CD14-positive monocyte (primary cell): Measurements from ENCODE around the gene ELAPOR1. TPM values are rescaled to one million over a fixed set of nuclear protein-coding genes. Genes with fewer than 3 reads are reported as not detected.

Experiments used
- DNase-seq, 3 donors: peaks; one replicate each; pipeline ENCODE4 v3.0.0-alpha.2; 2011 to 2022
- H2AFZ ChIP-seq: 2 replicates; pipeline ENCODE4 v1.6.0; 2012; ENCODE audit warnings: mild to moderate bottlenecking, low read depth, low read length, inconsistent platforms; ENCODE audit not compliant: insufficient read depth, poor library complexity, severe bottlenecking
- H3K27ac ChIP-seq, 2 donors: 1 replicate in 1 of 2; 2 replicates in 1 of 2; pipeline ENCODE4 v1.5.1; 2012 to 2013; ENCODE audit warnings: low read length in 2 of 2, control low read depth in 1 of 2, inconsistent platforms in 1 of 2, low read depth in 1 of 2, mild to moderate bottlenecking in 1 of 2
- H3K27me3 ChIP-seq, 2 donors: one replicate each; pipeline versions ENCODE4 v1.6.0 to v1.6.1; 2011 to 2013; ENCODE audit warnings: low read length in 2 of 2; ENCODE audit not compliant: control insufficient read depth in 2 of 2, insufficient read depth in 2 of 2
- H3K36me3 ChIP-seq, 2 donors: replicated peaks in 1 of 2; 1 replicate in 1 of 2; 2 replicates in 1 of 2; pipeline versions ENCODE4 v1.5.1 to v1.6.1; 2012 to 2013; ENCODE audit warnings: low read length in 2 of 2, control low read depth in 1 of 2, inconsistent platforms in 1 of 2, mild to moderate bottlenecking in 1 of 2; ENCODE audit not compliant: insufficient read depth in 2 of 2, control insufficient read depth in 1 of 2
- H3K4me1 ChIP-seq, 2 donors: 1 replicate in 1 of 2; 2 replicates in 1 of 2; pipeline versions ENCODE4 v1.5.1 to v1.6.1; 2012 to 2013; ENCODE audit warnings: low read length in 2 of 2, control low read depth in 1 of 2, inconsistent platforms in 1 of 2, mild to moderate bottlenecking in 1 of 2, moderate library complexity in 1 of 2; ENCODE audit not compliant: insufficient read depth in 2 of 2, control insufficient read depth in 1 of 2
- H3K4me2 ChIP-seq: replicated peaks from 2 replicates; pipeline ENCODE3; 2012; ENCODE audit warnings: low read length, moderate library complexity, mild to moderate bottlenecking; ENCODE audit not compliant: poor library complexity, severe bottlenecking; ENCODE audit errors: extremely low read depth
- H3K4me3 ChIP-seq, 3 experiments: fragments of 200-600 bp in 1 of 3; sonication (generic) in 1 of 3; replicated peaks in 1 of 3; 1 replicate in 2 of 3; 2 replicates in 1 of 3; pipeline ENCODE4 v1.5.1; 2011 to 2013; ENCODE audit warnings: low read length in 3 of 3, mild to moderate bottlenecking in 3 of 3, control low read depth in 2 of 3, low read depth in 2 of 3, inconsistent platforms in 1 of 3, moderate library complexity in 1 of 3
- H3K79me2 ChIP-seq: 2 replicates; pipeline ENCODE4 v1.6.0; 2012; ENCODE audit warnings: mild to moderate bottlenecking, control low read depth, inconsistent platforms, low read length, moderate library complexity; ENCODE audit not compliant: insufficient read depth
- H3K9ac ChIP-seq: 2 replicates; pipeline ENCODE4 v1.6.0; 2017; ENCODE audit warnings: low read length, mild to moderate bottlenecking; ENCODE audit not compliant: insufficient read depth, poor library complexity, severe bottlenecking
- H3K9me3 ChIP-seq, 2 donors: replicated peaks in 1 of 2; 1 replicate in 1 of 2; 2 replicates in 1 of 2; pipeline versions ENCODE4 v1.5.1 to v1.6.1; 2012 to 2013; ENCODE audit warnings: low read length in 2 of 2, control low read depth in 1 of 2; ENCODE audit not compliant: control insufficient read depth in 1 of 2, insufficient read depth in 1 of 2
- H4K20me1 ChIP-seq: 2 replicates; pipeline ENCODE4 v1.6.0; 2012; ENCODE audit warnings: mild to moderate bottlenecking, low read length, control low read depth, moderate library complexity; ENCODE audit not compliant: insufficient read depth
- H3K27ac Mint-ChIP-seq, 7 donors: one replicate each; pipeline ENCODE4 v1.8.0; 2020; ENCODE audit warnings: mild to moderate bottlenecking in 7 of 7, mixed read lengths in 7 of 7, moderate library complexity in 6 of 7, inconsistent platforms in 2 of 7
- H3K27me3 Mint-ChIP-seq, 3 donors: one replicate each; pipeline ENCODE4 v1.8.0; 2021 to 2022; ENCODE audit warnings: low read depth in 3 of 3, mild to moderate bottlenecking in 3 of 3, mixed read lengths in 3 of 3, moderate library complexity in 3 of 3, inconsistent platforms in 1 of 3
- H3K36me3 Mint-ChIP-seq, 2 donors: one replicate each; pipeline ENCODE4 v1.8.0; 2020; ENCODE audit warnings: mixed read lengths in 2 of 2, inconsistent platforms in 1 of 2, mild to moderate bottlenecking in 1 of 2
- H3K4me1 Mint-ChIP-seq: one replicate; pipeline ENCODE4 v1.8.0; 2020; ENCODE audit warnings: mild to moderate bottlenecking, mixed read lengths
- H3K4me3 Mint-ChIP-seq, 2 donors: one replicate each; pipeline ENCODE4 v1.8.0; 2020; ENCODE audit warnings: mild to moderate bottlenecking in 2 of 2, mixed read lengths in 2 of 2, moderate library complexity in 1 of 2
- H3K9me3 Mint-ChIP-seq, 7 donors: one replicate each; pipeline ENCODE4 v1.8.0; 2020 to 2022; ENCODE audit warnings: mixed read lengths in 7 of 7, mild to moderate bottlenecking in 6 of 7, moderate library complexity in 6 of 7, inconsistent platforms in 2 of 7
- WGBS: methylation state at CpG from one replicate; pipeline ENCODE4 v1.1.5; 2013; ENCODE audit warnings: missing lambda C conversion rate; ENCODE audit not compliant: insufficient coverage; 5-methylcytosine and 5-hydroxymethylcytosine counted together
- intact Hi-C, 2 donors: fragments of 100-400 bp; cut with micrococcal nuclease; formaldehyde crosslinking; loops; one replicate each; pipeline versions ENCODE4 v1.15.0 to v1.15.1; 2023
- polyA plus RNA-seq, 3 donors: library from polyadenylated mRNA; depleted of rRNA in 1 of 3; unstranded in 2 of 3; stranded (reverse) in 1 of 3; fragments of 300-500 nt in 2 of 3; fragments of >200 nt in 1 of 3; fragmentation: Illumina TruSeq in 2 of 3; gene quantifications; 1 replicate in 2 of 3; 2 replicates in 1 of 3; pipeline ENCODE4 v1.2.3, GENCODE V29; 2012 to 2021
- TF ChIP-seq, protein P1 (sequence below): fragments of 200-600 bp; IDR thresholded peaks from one replicate; pipeline ENCODE4 v1.8.0; 2022; ENCODE audit warnings: antibody characterized with exemption, mild to moderate bottlenecking

The ELAPOR1 gene
- polyA plus RNA-seq, 3 donors = 0.12 TPM; not detected in 2

DNA sequence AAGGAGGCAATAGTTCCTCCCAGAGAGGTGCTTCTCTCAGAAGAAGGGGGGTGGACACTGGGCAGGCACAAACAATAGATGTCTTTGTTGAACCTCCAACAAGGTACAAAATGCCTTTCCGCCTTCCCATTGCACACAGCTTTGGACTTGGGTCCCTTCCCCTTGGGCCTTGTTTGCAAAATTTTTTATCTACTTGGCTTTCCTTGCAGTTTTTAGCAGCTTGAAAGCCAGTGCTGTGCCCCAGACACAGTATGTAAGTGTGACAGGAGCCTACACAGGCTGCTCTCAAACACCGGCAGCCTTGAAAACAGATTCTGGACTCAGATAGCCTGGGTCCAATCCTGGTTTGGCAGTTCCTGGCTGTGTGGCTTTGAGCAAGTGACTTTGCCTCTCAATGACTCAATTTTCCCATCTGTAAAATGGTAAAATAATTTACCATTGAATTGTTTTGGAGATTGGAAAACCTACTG, 43.0 kb downstream of the ELAPOR1 start:
- H4K20me1 ChIP-seq = no peaks in the 10 kb centered on the region
- peaks cover 23 to 24% of the 10 kb centered on the region in 2 donors for H3K4me1 ChIP-seq
- no peak overlapping the region for H3K27ac ChIP-seq
- no peak overlapping the region for H3K4me3 Mint-ChIP-seq
- WGBS = 100% methylated on average over 2 of the region's 2 CpGs
- H3K27me3 Mint-ChIP-seq = peaks cover 4 to 13% (median 5%) of the 10 kb centered on the region in 3 donors
- H3K4me3 ChIP-seq = no peak overlapping the region
- TF ChIP-seq, protein P1, sequence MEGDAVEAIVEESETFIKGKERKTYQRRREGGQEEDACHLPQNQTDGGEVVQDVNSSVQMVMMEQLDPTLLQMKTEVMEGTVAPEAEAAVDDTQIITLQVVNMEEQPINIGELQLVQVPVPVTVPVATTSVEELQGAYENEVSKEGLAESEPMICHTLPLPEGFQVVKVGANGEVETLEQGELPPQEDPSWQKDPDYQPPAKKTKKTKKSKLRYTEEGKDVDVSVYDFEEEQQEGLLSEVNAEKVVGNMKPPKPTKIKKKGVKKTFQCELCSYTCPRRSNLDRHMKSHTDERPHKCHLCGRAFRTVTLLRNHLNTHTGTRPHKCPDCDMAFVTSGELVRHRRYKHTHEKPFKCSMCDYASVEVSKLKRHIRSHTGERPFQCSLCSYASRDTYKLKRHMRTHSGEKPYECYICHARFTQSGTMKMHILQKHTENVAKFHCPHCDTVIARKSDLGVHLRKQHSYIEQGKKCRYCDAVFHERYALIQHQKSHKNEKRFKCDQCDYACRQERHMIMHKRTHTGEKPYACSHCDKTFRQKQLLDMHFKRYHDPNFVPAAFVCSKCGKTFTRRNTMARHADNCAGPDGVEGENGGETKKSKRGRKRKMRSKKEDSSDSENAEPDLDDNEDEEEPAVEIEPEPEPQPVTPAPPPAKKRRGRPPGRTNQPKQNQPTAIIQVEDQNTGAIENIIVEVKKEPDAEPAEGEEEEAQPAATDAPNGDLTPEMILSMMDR = no peak
- DNase-seq = no peak
- intact Hi-C loops = no loop called here
- H3K4me2 ChIP-seq = no peak overlapping the region
- no peak overlapping the region for H2AFZ ChIP-seq
- H3K27me3 ChIP-seq = no peaks in the 10 kb centered on the region
- H3K36me3 Mint-ChIP-seq = no peaks in the 10 kb centered on the region
- H3K36me3 ChIP-seq = no peaks in the 10 kb centered on the region
- no peaks in the 10 kb centered on the region for H3K79me2 ChIP-seq
- no peak overlapping the region for H3K9ac ChIP-seq
- H3K9me3 ChIP-seq = no peaks in the 10 kb centered on the region
- H3K9me3 Mint-ChIP-seq = no peaks in the 10 kb centered on the region
- peaks cover 27% of the 10 kb centered on the region for H3K4me1 Mint-ChIP-seq
- no peak overlapping the region for H3K27ac Mint-ChIP-seq

DNA sequence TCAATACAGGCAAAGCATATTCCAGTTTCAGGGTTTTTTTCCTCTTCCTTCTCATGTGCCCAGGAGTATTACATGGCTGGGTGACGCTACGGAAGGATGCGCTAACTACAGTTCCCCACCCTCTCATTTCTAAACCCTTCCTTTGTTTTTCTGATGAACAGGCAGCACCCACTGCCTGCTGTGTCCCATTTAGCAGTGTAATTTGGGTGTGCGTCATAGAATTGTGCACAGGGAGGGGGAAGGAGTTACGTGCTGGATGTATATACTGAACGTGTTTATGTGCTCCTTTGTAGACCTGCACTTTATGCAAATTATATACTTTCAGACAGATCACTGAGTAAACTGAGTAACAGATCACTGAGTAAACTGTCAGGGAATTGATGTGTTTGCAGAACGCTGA, 44.5 kb downstream of the ELAPOR1 start:
- TF ChIP-seq, protein P1 = no peak
- Histone ChIP-seq H3K27ac (no peak overlapping the region), H3K9me3 (no peaks in the 10 kb centered on the region), H3K9ac (no peak overlapping the region), H2AFZ (no peak overlapping the region), H3K27me3 (no peaks in the 10 kb centered on the region), H4K20me1 (no peaks in the 10 kb centered on the region), H3K4me3 (no peak overlapping the region), H3K4me2 (no peak overlapping the region), H3K36me3 (no peaks in the 10 kb centered on the region), H3K79me2 (no peaks in the 10 kb centered on the region), H3K4me1 (peaks cover 38 to 39% of the 10 kb centered on the region in 2 donors)
- 83% methylated on average over 1 of the region's 7 CpGs for WGBS
- Mint-ChIP-seq H3K27me3 (peaks cover 2 to 8% (median 3%) of the 10 kb centered on the region in 3 donors), H3K9me3 (no peaks in the 10 kb centered on the region), H3K36me3 (no peaks in the 10 kb centered on the region), H3K4me3 (no peak overlapping the region), H3K4me1 (peaks cover 42% of the 10 kb centered on the region), H3K27ac (no peak overlapping the region)
- intact Hi-C loops = no loop called here
- DNase-seq = no peak
